GM10266 (cell line): ENCODE results near the gene SUPT4H1.
"Not testable (repeated sequence)": the region's sequence is repeated elsewhere in the genome, so short reads cannot be mapped to it uniquely, and the experiment has no call there.

Experiments used
- DNase-seq: peaks from one replicate; pipeline ENCODE4 v3.0.0; 2012; ENCODE audit errors: extremely low spot score
- TF ChIP-seq, protein P1 (sequence below): IDR thresholded peaks from 2 replicates; pipeline ENCODE4 v1.5.1; 2012; ENCODE audit warnings: mild to moderate bottlenecking, low read depth; ENCODE audit not compliant: control insufficient read depth, insufficient read depth; ENCODE audit errors: missing control alignments

SUPT4H1 gene

DNA sequence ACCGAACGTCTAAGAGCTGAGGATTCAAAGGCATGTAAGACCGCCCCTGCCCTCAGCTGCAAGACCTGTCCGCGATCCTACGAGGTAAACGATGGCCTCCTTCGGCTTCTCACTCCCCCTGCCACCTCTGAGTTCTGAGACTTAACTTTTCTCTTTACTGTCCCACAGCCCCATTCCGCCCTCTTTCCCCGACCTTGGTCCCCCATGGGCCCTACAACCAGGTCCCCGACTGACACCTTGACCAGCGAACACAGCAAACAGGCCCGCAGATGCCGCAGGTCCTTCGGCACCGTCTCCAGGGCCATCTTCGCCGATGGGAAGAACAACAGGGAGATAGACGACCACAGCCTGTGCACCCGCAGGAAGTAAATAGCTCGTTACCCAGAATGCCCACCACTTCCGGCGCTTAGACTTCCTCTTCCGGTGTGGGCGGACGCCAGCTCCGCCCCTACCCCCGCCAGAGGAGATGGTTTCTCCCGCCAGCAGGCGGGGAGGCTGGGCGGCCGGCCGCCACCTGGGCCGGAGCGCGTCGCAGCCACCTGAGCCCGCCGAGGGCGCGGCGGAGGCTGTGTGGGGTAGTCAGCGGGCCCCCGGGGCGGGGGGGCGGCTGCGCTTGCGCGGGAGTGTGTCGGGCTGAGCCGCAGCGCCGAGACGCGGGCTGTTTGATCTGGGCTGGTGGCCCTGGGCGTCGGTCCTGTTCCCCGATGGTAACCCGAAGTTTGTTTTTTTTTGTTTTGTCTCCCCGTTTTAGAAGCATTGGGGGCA is at the start of gene SUPT4H1:
TSS of gene SUPT4H1 (minus strand) at position 371 of the 765 bp plus-strand sequence. CDS start at position 305, 66 bp downstream.
- peak; percentile 92 for DNase-seq
- TF ChIP-seq, protein P1, sequence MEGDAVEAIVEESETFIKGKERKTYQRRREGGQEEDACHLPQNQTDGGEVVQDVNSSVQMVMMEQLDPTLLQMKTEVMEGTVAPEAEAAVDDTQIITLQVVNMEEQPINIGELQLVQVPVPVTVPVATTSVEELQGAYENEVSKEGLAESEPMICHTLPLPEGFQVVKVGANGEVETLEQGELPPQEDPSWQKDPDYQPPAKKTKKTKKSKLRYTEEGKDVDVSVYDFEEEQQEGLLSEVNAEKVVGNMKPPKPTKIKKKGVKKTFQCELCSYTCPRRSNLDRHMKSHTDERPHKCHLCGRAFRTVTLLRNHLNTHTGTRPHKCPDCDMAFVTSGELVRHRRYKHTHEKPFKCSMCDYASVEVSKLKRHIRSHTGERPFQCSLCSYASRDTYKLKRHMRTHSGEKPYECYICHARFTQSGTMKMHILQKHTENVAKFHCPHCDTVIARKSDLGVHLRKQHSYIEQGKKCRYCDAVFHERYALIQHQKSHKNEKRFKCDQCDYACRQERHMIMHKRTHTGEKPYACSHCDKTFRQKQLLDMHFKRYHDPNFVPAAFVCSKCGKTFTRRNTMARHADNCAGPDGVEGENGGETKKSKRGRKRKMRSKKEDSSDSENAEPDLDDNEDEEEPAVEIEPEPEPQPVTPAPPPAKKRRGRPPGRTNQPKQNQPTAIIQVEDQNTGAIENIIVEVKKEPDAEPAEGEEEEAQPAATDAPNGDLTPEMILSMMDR, result no peak

DNA sequence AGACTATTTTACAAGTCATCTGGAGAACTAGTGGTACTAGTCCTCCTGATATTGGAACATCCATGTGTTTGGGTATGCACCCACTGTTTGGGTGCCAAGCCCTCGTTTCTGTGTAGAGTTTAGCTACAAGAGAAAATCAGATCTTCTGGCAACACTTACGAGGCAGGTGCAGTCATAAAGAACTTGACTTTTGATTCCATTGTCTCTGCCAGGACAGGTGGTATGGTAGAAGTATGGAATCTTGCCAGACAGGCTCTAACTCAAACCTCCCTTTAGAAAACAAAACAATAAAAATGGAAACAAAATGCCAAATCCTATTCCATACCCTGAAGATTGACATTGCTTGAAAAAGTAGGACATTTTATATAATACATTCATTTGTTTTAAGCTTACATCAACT is 49.3 kb upstream of the SUPT4H1 start:
- DNase-seq, result no peak
- TF ChIP-seq, protein P1, result no peak

DNA sequence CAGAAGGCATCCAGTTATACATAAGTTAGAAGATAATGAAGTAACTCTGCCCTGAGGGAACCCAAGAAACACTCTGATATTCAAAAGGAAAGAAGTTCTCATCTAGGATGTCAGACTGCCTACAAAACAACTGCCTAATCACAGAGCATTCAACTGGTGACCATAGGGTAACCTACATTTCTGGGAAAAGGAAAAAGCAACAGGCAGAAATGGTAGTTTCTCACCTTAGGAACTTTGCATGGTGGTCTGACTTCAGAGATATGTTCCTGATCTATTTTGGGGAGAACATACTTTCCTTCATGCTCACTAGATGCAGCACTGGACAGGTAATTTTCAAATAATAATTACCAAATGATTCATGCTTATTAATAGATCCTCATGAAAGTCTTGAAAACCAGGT is 48.8 kb upstream of the SUPT4H1 start:
- TF ChIP-seq, protein P1, result no peak
- no peak for DNase-seq

DNA sequence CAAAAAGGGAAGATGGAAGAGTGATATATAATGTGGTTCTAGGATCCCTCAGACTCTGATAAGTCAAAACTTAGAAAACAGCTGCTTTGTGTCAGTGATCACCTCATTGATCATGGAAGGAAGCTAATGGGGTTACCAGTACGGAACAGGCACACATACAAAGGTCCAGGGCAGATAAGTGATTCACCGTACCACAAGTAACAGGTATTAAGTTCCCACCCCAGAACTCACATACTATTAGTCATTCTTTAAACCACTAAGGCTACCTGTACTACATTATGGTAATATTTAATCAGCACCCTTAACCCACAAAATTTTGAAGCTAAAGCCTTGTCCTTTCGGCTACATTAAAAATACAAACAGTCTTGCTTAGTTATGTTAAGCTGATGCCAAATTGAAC is 48.0 kb upstream of the SUPT4H1 start:
- TF ChIP-seq, protein P1, result no peak
- no peak for DNase-seq

DNA sequence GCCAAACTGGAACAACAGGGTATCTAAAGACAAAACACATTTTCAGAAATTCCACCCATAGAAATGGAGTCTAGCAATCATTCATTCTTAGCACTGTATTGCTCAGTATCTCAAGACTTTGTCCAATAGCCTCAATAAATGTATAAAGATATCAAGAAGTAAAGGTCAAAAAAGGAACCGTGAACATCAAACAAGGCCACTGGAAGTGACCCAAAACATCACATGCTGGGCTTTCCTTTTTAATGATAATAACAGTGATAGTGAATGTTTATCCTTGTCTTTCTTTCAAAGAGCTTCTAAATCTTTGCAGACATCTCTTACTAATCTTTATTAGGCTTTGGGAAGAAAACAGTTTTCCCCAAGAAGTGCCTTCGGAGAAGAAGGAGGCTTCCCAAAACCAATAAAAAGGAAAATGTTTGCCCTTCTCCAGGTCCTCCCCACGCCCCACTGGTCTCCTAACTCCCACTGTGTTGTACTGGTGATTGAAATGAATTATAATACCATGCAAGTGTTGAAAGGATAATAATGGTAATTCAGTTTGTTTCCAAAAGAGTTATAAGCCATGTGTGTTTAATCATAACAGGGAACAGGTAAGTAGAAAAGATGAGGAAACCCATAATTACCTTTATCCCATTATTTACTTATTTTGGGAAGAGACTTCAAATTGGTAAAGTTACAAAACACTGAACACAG is 46.7 kb upstream of the SUPT4H1 start:
- TF ChIP-seq, protein P1, result no peak
- DNase-seq, result no peak

DNA sequence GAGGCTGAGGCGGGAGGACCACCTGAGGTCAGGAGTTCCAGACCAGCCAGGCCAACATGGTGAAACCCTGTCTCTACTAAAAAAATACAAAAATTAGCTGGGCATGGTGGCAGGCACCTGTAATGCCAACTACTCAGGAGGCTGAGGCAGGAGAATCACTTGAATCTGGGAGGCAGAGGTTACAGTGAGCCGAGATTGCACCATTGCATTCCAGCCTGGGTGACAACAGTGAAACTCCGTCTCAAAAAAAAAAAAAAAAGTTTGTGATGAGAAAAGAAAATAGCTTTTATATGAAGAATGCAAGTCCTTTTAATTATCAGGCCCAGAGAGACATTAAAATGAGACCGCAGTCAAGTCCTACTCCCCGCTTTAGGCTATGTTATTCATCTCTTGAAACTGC is 45.4 kb upstream of the SUPT4H1 start:
- DNase-seq, result not testable (repeated sequence)

DNA sequence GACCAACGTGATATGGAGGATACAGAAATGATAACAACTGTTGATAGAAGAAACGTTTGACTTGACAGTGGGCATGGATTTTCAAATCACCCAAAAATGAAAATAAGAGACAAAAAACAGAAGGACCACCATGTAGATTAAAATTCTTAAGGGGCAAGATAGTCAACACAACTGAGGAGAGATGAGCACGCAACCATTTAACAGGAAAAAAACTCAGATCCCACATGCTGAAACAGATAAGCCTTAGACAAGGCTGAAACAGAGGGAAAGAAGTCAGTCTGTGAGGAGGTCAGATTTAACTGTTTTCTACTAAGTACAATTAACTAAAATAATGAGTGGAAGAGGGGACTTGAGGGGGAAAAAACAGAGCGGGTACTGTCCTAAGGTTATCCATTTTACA is 44.2 kb upstream of the SUPT4H1 start:
- DNase-seq, result no peak
- TF ChIP-seq, protein P1, result no peak
